Measurements from ENCODE around the gene IRX2. TPM values are rescaled to one million over a fixed set of nuclear protein-coding genes. Genes with fewer than 3 reads are reported as not detected.

Gene IRX2
- total RNA-seq, 1 experiment from 2014 or later = 16.7 TPM

- H3K27ac ChIP-seq = no peak overlapping the region
- peaks cover 27% of the 10 kb centered on the region for H3K9me3 ChIP-seq (replicated peaks)
- H3K36me3 ChIP-seq = no peaks in the 10 kb centered on the region
- DNase-seq (ENCODE audit: low read depth in 1 of 2, low spot score in 2 of 2) = peak in 1 of 2 experiments; percentile 35
- H3K27me3 ChIP-seq (replicated peaks) = no peaks in the 10 kb centered on the region
- H3K4me3 ChIP-seq = no peak overlapping the region
- H3K4me1 ChIP-seq (replicated peaks) = no peaks in the 10 kb centered on the region
Observed at GRCh38 chr5:2698581-2698980, 52.9 kb downstream of the IRX2 start.

DNA sequence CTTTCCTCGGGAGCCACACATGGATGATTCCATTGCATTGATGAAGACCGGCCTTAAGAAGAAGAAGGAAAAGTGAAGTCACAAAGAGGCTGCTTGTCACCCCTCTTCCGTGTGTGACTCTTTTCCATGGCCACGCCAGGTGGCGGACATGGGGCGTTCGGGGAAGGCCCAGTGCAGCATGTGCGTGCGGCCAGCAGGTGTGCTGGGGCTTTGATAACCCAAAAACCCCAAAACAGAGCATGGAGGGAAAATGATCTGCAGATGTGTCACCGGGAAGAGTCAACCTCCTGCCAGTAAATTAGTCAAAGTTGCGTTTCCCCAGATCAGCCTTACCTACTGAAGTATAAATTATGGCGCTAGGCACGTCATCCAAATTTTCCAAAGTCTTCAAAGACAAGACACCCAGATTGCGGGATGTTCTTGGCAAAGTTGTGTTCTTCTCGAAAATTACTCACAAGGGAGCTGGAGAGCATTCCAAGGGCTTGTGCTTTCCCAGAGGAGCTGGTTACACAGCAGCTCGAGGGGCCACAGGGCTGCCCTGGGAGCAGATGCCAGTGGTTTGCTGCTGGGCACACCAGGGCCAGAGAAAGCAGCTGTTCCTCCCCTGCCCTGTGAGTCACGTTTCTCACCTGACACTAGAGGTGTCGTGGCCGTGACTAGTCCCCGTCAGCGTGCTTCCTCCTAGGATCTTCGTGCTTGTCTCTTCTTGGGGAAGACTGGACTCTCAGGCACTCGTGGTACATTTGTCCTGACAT, 53.9 kb downstream of the IRX2 start:
- DNase-seq (ENCODE audit: low read depth in 1 of 2, low spot score in 2 of 2) = peak in 1 of 2 experiments; percentile 30
- H3K4me1 ChIP-seq (replicated peaks) = no peaks in the 10 kb centered on the region
- no peak overlapping the region for H3K27ac ChIP-seq
- H3K27me3 ChIP-seq (replicated peaks) = no peaks in the 10 kb centered on the region
- H3K4me3 ChIP-seq = no peak overlapping the region
- no peaks in the 10 kb centered on the region for H3K36me3 ChIP-seq
- peaks cover 27% of the 10 kb centered on the region for H3K9me3 ChIP-seq (replicated peaks)

DNA sequence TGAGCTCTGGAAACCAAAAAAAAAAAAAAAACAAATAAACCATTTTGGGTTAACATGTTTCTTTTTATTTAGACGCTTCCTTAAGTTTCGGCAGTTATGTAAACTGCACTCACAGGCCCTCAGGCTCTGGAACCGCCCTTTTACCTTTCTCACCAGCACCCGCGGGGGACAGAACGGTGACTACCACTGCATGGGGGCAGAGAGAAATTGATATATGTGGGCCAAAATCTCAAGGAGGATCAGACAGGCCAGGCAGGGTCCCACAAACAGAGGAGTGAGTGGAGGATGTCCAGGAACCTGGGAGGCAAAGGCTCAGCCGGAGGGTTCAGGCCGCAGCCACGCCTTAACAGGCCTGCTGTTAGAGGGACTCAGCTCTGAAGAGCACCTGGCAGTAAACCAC, 54.4 kb downstream of the IRX2 start:
- Histone ChIP-seq H3K27ac (no peak overlapping the region), H3K4me1 (replicated peaks) (no peaks in the 10 kb centered on the region), H3K36me3 (no peaks in the 10 kb centered on the region), H3K4me3 (no peak overlapping the region), H3K27me3 (replicated peaks) (no peaks in the 10 kb centered on the region), H3K9me3 (replicated peaks) (peaks cover 31% of the 10 kb centered on the region)
- peak in 1 of 2 experiments; percentile 25 for DNase-seq (ENCODE audit: low read depth in 1 of 2, low spot score in 2 of 2)

All from SJSA1 (cell line).